Hepatocyte (in vitro differentiated cells): ENCODE data around the gene INPP5D. TPM values are rescaled to one million over a fixed set of nuclear protein-coding genes. Genes with fewer than 3 reads are reported as not detected.
"Not testable (repeated sequence)": the region's sequence is repeated elsewhere in the genome, so short reads cannot be mapped to it uniquely, and the experiment has no call there.

ENCODE experiments used
- DNase-seq: peaks from one replicate; pipeline ENCODE4 v3.0.0-alpha.2; 2016; ENCODE audit warnings: low spot score
- H2AFZ ChIP-seq: fragments of 200-600 bp; sonication (generic); 2 replicates; pipeline ENCODE4 v1.6.0; 2016; ENCODE audit warnings: antibody characterized with exemption, mild to moderate bottlenecking
- H3K27ac ChIP-seq: fragments of 200-600 bp; sonication (generic); 2 replicates; pipeline ENCODE4 v1.5.1; 2016; ENCODE audit warnings: mild to moderate bottlenecking
- H3K27me3 ChIP-seq: fragments of 200-600 bp; sonication (generic); 2 replicates; pipeline ENCODE4 v1.6.1; 2016
- H3K36me3 ChIP-seq: fragments of 200-600 bp; sonication (generic); replicated peaks from 2 replicates; pipeline ENCODE4 v1.5.1; 2016; ENCODE audit warnings: low read depth; ENCODE audit not compliant: insufficient read depth
- H3K4me1 ChIP-seq: fragments of 200-600 bp; sonication (generic); 2 replicates; pipeline ENCODE4 v1.5.1; 2016; ENCODE audit warnings: mild to moderate bottlenecking, moderate library complexity; ENCODE audit not compliant: insufficient read depth
- H3K4me2 ChIP-seq: fragments of 200-600 bp; sonication (generic); 2 replicates; pipeline ENCODE4 v1.6.0; 2016
- H3K4me3 ChIP-seq: fragments of 200-600 bp; sonication (generic); 2 replicates; pipeline ENCODE4 v1.5.1; 2016; ENCODE audit warnings: mild to moderate bottlenecking
- H3K79me2 ChIP-seq: fragments of 200-600 bp; sonication (generic); 2 replicates; pipeline ENCODE4 v1.6.0; 2017; ENCODE audit warnings: mild to moderate bottlenecking
- H3K9me2 ChIP-seq: fragments of 200-600 bp; sonication (generic); replicated peaks from 2 replicates; pipeline ENCODE4 v1.6.0; 2017; ENCODE audit warnings: mild to moderate bottlenecking; ENCODE audit not compliant: insufficient read depth
- H3K9me3 ChIP-seq: fragments of 200-600 bp; sonication (generic); 2 replicates; pipeline ENCODE4 v1.5.1; 2016; ENCODE audit warnings: low read depth, mild to moderate bottlenecking
- H4K20me1 ChIP-seq: fragments of 200-600 bp; sonication (generic); 2 replicates; pipeline ENCODE4 v1.6.0; 2016; ENCODE audit warnings: mild to moderate bottlenecking; ENCODE audit not compliant: insufficient read depth, poor library complexity, severe bottlenecking
- EZH2 ChIP-seq: fragments of 200-600 bp; sonication (generic); IDR thresholded peaks from 2 replicates; pipeline ENCODE4 v1.6.1; 2016; ENCODE audit warnings: antibody characterized with exemption, mild to moderate bottlenecking, borderline replicate concordance
- EZH2phosphoT487 ChIP-seq: fragments of 200-600 bp; sonication (generic); IDR thresholded peaks from one replicate; pipeline ENCODE4 v1.6.1; 2018; ENCODE audit warnings: antibody characterized with exemption, mild to moderate bottlenecking, low read depth, moderate library complexity; ENCODE audit not compliant: unreplicated experiment, severe bottlenecking
- WGBS: methylation state at CpG from one replicate; pipeline ENCODE4 v1.1.6; 2016; ENCODE audit warnings: low lambda C conversion rate; ENCODE audit errors: missing lambda C conversion rate; 5-methylcytosine and 5-hydroxymethylcytosine counted together
- polyA plus RNA-seq: library from polyadenylated mRNA; unstranded; fragments of >200 nt; fragmentation: Nextera tagmentation; extraction: Ambion mirVana; gene quantifications from 2 replicates; pipeline ENCODE4 v1.2.1, GENCODE V29; 2016
- total RNA-seq: library from RNA; depleted of rRNA; stranded (reverse); fragments of >200 nt; gene quantifications from 2 replicates; pipeline ENCODE4 v1.2.3, GENCODE V29; 2014
- TF ChIP-seq, protein P1 (sequence below): fragments of 200-600 bp; sonication (generic); IDR thresholded peaks from 2 replicates; pipeline ENCODE4 v1.5.1; 2016; ENCODE audit warnings: antibody characterized with exemption, mild to moderate bottlenecking; ENCODE audit not compliant: poor library complexity

The INPP5D gene
- total and polyA plus RNA-seq, 2 experiments from 2014 or later = 3.3 to 5.2 TPM

DNA sequence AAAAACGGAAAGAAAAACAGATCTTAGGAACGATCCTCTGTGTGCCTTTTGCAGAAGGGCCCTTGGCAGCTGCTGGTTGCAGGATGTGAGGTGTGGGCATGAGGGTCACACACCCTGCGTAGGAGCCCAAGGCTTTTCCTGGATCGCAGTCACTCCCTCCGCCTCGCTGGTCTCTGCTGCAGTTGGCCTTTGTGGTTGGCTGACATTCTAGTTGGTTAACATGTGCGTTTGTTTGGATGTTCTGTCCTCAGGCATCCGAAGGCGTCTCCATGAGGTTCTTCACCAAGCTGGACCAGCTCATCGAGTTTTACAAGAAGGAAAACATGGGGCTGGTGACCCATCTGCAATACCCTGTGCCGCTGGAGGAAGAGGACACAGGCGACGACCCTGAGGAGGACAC lies 61.7 kb downstream of the INPP5D start:
- no peaks in the 10 kb centered on the region for H3K4me1 ChIP-seq
- DNase-seq = no peak
- TF ChIP-seq, protein P1, sequence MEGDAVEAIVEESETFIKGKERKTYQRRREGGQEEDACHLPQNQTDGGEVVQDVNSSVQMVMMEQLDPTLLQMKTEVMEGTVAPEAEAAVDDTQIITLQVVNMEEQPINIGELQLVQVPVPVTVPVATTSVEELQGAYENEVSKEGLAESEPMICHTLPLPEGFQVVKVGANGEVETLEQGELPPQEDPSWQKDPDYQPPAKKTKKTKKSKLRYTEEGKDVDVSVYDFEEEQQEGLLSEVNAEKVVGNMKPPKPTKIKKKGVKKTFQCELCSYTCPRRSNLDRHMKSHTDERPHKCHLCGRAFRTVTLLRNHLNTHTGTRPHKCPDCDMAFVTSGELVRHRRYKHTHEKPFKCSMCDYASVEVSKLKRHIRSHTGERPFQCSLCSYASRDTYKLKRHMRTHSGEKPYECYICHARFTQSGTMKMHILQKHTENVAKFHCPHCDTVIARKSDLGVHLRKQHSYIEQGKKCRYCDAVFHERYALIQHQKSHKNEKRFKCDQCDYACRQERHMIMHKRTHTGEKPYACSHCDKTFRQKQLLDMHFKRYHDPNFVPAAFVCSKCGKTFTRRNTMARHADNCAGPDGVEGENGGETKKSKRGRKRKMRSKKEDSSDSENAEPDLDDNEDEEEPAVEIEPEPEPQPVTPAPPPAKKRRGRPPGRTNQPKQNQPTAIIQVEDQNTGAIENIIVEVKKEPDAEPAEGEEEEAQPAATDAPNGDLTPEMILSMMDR = no peak
- no peak for TF ChIP-seq EZH2phosphoT487
- TF ChIP-seq EZH2 = no peak
- H3K9me3 ChIP-seq = no peaks in the 10 kb centered on the region
- 82% methylated on average over 13 of the region's 13 CpGs for WGBS
- no peaks in the 10 kb centered on the region for H4K20me1 ChIP-seq
- no peaks in the 10 kb centered on the region for H3K79me2 ChIP-seq
- H3K4me2 ChIP-seq = no peak overlapping the region
- H3K27ac ChIP-seq = no peak overlapping the region
- no peak overlapping the region for H2AFZ ChIP-seq
- H3K36me3 ChIP-seq = no peaks in the 10 kb centered on the region
- no peak overlapping the region for H3K4me3 ChIP-seq
- no peaks in the 10 kb centered on the region for H3K9me2 ChIP-seq
- no peaks in the 10 kb centered on the region for H3K27me3 ChIP-seq

GRCh38 chr2:233122541-233122940 lies 62.4 kb downstream of the INPP5D start:
- H3K4me2 ChIP-seq = no peak overlapping the region
- H3K27ac ChIP-seq = no peak overlapping the region
- H3K36me3 ChIP-seq = no peaks in the 10 kb centered on the region
- H3K4me3 ChIP-seq = no peak overlapping the region
- no peaks in the 10 kb centered on the region for H3K4me1 ChIP-seq
- H3K9me3 ChIP-seq = no peaks in the 10 kb centered on the region
- H2AFZ ChIP-seq = no peak overlapping the region
- TF ChIP-seq EZH2phosphoT487 (no peak), EZH2 (no peak)
- TF ChIP-seq, protein P1 = no peak
- no peaks in the 10 kb centered on the region for H3K79me2 ChIP-seq
- no peaks in the 10 kb centered on the region for H4K20me1 ChIP-seq
- H3K9me2 ChIP-seq = no peaks in the 10 kb centered on the region
- no peaks in the 10 kb centered on the region for H3K27me3 ChIP-seq
- WGBS = 95% methylated on average over 5 of the region's 5 CpGs
- DNase-seq = no peak

GRCh38 chr2:233123576-233123975 lies 63.4 kb downstream of the INPP5D start:
- H3K9me2 ChIP-seq, H3K4me2 ChIP-seq, H3K4me1 ChIP-seq, H3K27me3 ChIP-seq, H3K27ac ChIP-seq, H3K79me2 ChIP-seq, H3K36me3 ChIP-seq, H3K9me3 ChIP-seq, DNase-seq, H4K20me1 ChIP-seq, H2AFZ ChIP-seq, H3K4me3 ChIP-seq: not testable (repeated sequence)
- 73% methylated on average over 2 of the region's 2 CpGs for whole genome bisulfite sequencing

- Histone ChIP-seq H3K4me3 (no peak overlapping the region), H3K27me3 (no peaks in the 10 kb centered on the region), H3K4me1 (no peaks in the 10 kb centered on the region), H3K4me2 (no peak overlapping the region), H3K27ac (no peak overlapping the region), H3K79me2 (no peaks in the 10 kb centered on the region), H2AFZ (no peak overlapping the region), H4K20me1 (no peaks in the 10 kb centered on the region), H3K9me2 (no peaks in the 10 kb centered on the region), H3K9me3 (no peaks in the 10 kb centered on the region), H3K36me3 (no peaks in the 10 kb centered on the region)
- no peak for DNase-seq
- WGBS = 87% methylated on average over 21 of the region's 21 CpGs
- no peak for TF ChIP-seq EZH2
- TF ChIP-seq, protein P1 = no peak
- TF ChIP-seq EZH2phosphoT487 = no peak
Observed at GRCh38 chr2:233124421-233125080, 64.4 kb downstream of the INPP5D start.
